ENCODE measurements around the gene NAV2. TPM values are rescaled to one million over a fixed set of nuclear protein-coding genes. Genes with fewer than 3 reads are reported as not detected.
A peak's percentile ranks its signal among the peaks of the same experiment; 100 is the strongest.

Gene NAV2
- total RNA-seq, 1 donor from 2014 or later, result 44.8 TPM

- no peaks in the 10 kb centered on the region for H3K36me3 ChIP-seq
These were observed 12.9 kb downstream of the NAV2 start for GRCh38 chr11:19725379-19726079.

GRCh38 chr11:19727246-19727645 is 14.6 kb downstream of the NAV2 start:
- no peak overlapping the region for H3K4me3 ChIP-seq
- H3K36me3 ChIP-seq, result no peaks in the 10 kb centered on the region
- peaks cover 27% of the 10 kb centered on the region for H3K4me1 ChIP-seq
- peak; percentile 9 for ATAC-seq
- no peaks in the 10 kb centered on the region for H3K9me3 ChIP-seq
- no peak for DNase-seq
- no peak for TF ChIP-seq CTCF (IDR thresholded peaks at IDR 0.05)
- H3K27ac ChIP-seq, result no peak overlapping the region
- intact Hi-C loops (cut with DNase I), result no loop called here
- H3K27me3 ChIP-seq, result no peaks in the 10 kb centered on the region

More at GRCh38 chr11:19725379-19726079, 12.9 kb downstream of the NAV2 start:
- H3K27ac ChIP-seq, result peak overlapping the region; percentile 77
- DNase-seq, result peak; percentile 87
- H3K4me3 ChIP-seq, result no peak overlapping the region
- intact Hi-C loops (cut with DNase I), result no loop called here
- peaks cover 27% of the 10 kb centered on the region for H3K4me1 ChIP-seq
- no peaks in the 10 kb centered on the region for H3K9me3 ChIP-seq
- no peak for TF ChIP-seq CTCF (IDR thresholded peaks at IDR 0.05)
- no peaks in the 10 kb centered on the region for H3K27me3 ChIP-seq
- peak; percentile 86 for ATAC-seq

- intact Hi-C loops (cut with DNase I), result no loop called here
- H3K27me3 ChIP-seq, result no peaks in the 10 kb centered on the region
- H3K4me1 ChIP-seq, result peaks cover 21% of the 10 kb centered on the region
- no peaks in the 10 kb centered on the region for H3K36me3 ChIP-seq
- DNase-seq (no peak), ATAC-seq (peak; percentile 70)
- no peak overlapping the region for H3K27ac ChIP-seq
- no peak for TF ChIP-seq CTCF (IDR thresholded peaks at IDR 0.05)
- no peak overlapping the region for H3K4me3 ChIP-seq
- no peaks in the 10 kb centered on the region for H3K9me3 ChIP-seq
These were observed 15.8 kb downstream of the NAV2 start for GRCh38 chr11:19728436-19728835.

GRCh38 chr11:19729141-19729540 is 16.5 kb downstream of the NAV2 start:
- intact Hi-C loops (cut with DNase I), result no loop called here
- no peak overlapping the region for H3K27ac ChIP-seq
- peaks cover 15% of the 10 kb centered on the region for H3K4me1 ChIP-seq
- no peaks in the 10 kb centered on the region for H3K36me3 ChIP-seq
- H3K9me3 ChIP-seq, result no peaks in the 10 kb centered on the region
- TF ChIP-seq CTCF (IDR thresholded peaks at IDR 0.05), result no peak
- DNase-seq, result no peak
- no peak for ATAC-seq
- no peaks in the 10 kb centered on the region for H3K27me3 ChIP-seq
- H3K4me3 ChIP-seq, result no peak overlapping the region

GRCh38 chr11:19730373-19730772 is 17.7 kb downstream of the NAV2 start:
- ATAC-seq, result no peak
- intact Hi-C loops (cut with DNase I), result no loop called here
- DNase-seq, result no peak
- H3K9me3 ChIP-seq, result no peaks in the 10 kb centered on the region
- H3K36me3 ChIP-seq, result no peaks in the 10 kb centered on the region
- TF ChIP-seq CTCF (IDR thresholded peaks at IDR 0.05), result no peak
- H3K27ac ChIP-seq, result no peak overlapping the region
- no peak overlapping the region for H3K4me3 ChIP-seq
- peaks cover 11% of the 10 kb centered on the region for H3K4me1 ChIP-seq
- no peaks in the 10 kb centered on the region for H3K27me3 ChIP-seq

Measured in upper lobe of right lung (tissue), 1 donor.